Hepatocyte (in vitro differentiated cells): Measurements from ENCODE around the gene CELSR1. TPM values are rescaled to one million over a fixed set of nuclear protein-coding genes. Genes with fewer than 3 reads are reported as not detected.

Experiments
- DNase-seq: peaks from one replicate; pipeline ENCODE4 v3.0.0-alpha.2; 2016; ENCODE audit warnings: low spot score
- H2AFZ ChIP-seq: fragments of 200-600 bp; sonication (generic); 2 replicates; pipeline ENCODE4 v1.6.0; 2016; ENCODE audit warnings: antibody characterized with exemption, mild to moderate bottlenecking
- H3K27ac ChIP-seq: fragments of 200-600 bp; sonication (generic); 2 replicates; pipeline ENCODE4 v1.5.1; 2016; ENCODE audit warnings: mild to moderate bottlenecking
- H3K27me3 ChIP-seq: fragments of 200-600 bp; sonication (generic); 2 replicates; pipeline ENCODE4 v1.6.1; 2016
- H3K36me3 ChIP-seq: fragments of 200-600 bp; sonication (generic); replicated peaks from 2 replicates; pipeline ENCODE4 v1.5.1; 2016; ENCODE audit warnings: low read depth; ENCODE audit not compliant: insufficient read depth
- H3K4me1 ChIP-seq: fragments of 200-600 bp; sonication (generic); 2 replicates; pipeline ENCODE4 v1.5.1; 2016; ENCODE audit warnings: mild to moderate bottlenecking, moderate library complexity; ENCODE audit not compliant: insufficient read depth
- H3K4me2 ChIP-seq: fragments of 200-600 bp; sonication (generic); 2 replicates; pipeline ENCODE4 v1.6.0; 2016
- H3K4me3 ChIP-seq: fragments of 200-600 bp; sonication (generic); 2 replicates; pipeline ENCODE4 v1.5.1; 2016; ENCODE audit warnings: mild to moderate bottlenecking
- H3K79me2 ChIP-seq: fragments of 200-600 bp; sonication (generic); 2 replicates; pipeline ENCODE4 v1.6.0; 2017; ENCODE audit warnings: mild to moderate bottlenecking
- H3K9me2 ChIP-seq: fragments of 200-600 bp; sonication (generic); replicated peaks from 2 replicates; pipeline ENCODE4 v1.6.0; 2017; ENCODE audit warnings: mild to moderate bottlenecking; ENCODE audit not compliant: insufficient read depth
- H3K9me3 ChIP-seq: fragments of 200-600 bp; sonication (generic); 2 replicates; pipeline ENCODE4 v1.5.1; 2016; ENCODE audit warnings: low read depth, mild to moderate bottlenecking
- H4K20me1 ChIP-seq: fragments of 200-600 bp; sonication (generic); 2 replicates; pipeline ENCODE4 v1.6.0; 2016; ENCODE audit warnings: mild to moderate bottlenecking; ENCODE audit not compliant: insufficient read depth, poor library complexity, severe bottlenecking
- EZH2 ChIP-seq: fragments of 200-600 bp; sonication (generic); IDR thresholded peaks from 2 replicates; pipeline ENCODE4 v1.6.1; 2016; ENCODE audit warnings: antibody characterized with exemption, mild to moderate bottlenecking, borderline replicate concordance
- EZH2phosphoT487 ChIP-seq: fragments of 200-600 bp; sonication (generic); IDR thresholded peaks from one replicate; pipeline ENCODE4 v1.6.1; 2018; ENCODE audit warnings: antibody characterized with exemption, mild to moderate bottlenecking, low read depth, moderate library complexity; ENCODE audit not compliant: unreplicated experiment, severe bottlenecking
- WGBS: methylation state at CpG from one replicate; pipeline ENCODE4 v1.1.6; 2016; ENCODE audit warnings: low lambda C conversion rate; ENCODE audit errors: missing lambda C conversion rate; 5-methylcytosine and 5-hydroxymethylcytosine counted together
- polyA plus RNA-seq: library from polyadenylated mRNA; unstranded; fragments of >200 nt; fragmentation: Nextera tagmentation; extraction: Ambion mirVana; gene quantifications from 2 replicates; pipeline ENCODE4 v1.2.1, GENCODE V29; 2016
- total RNA-seq: library from RNA; depleted of rRNA; stranded (reverse); fragments of >200 nt; gene quantifications from 2 replicates; pipeline ENCODE4 v1.2.3, GENCODE V29; 2014
- TF ChIP-seq, protein P1 (sequence below): fragments of 200-600 bp; sonication (generic); IDR thresholded peaks from 2 replicates; pipeline ENCODE4 v1.5.1; 2016; ENCODE audit warnings: antibody characterized with exemption, mild to moderate bottlenecking; ENCODE audit not compliant: poor library complexity

The CELSR1 gene
- total and polyA plus RNA-seq, 2 experiments from 2014 or later, result 3.0 to 8.7 TPM

DNA sequence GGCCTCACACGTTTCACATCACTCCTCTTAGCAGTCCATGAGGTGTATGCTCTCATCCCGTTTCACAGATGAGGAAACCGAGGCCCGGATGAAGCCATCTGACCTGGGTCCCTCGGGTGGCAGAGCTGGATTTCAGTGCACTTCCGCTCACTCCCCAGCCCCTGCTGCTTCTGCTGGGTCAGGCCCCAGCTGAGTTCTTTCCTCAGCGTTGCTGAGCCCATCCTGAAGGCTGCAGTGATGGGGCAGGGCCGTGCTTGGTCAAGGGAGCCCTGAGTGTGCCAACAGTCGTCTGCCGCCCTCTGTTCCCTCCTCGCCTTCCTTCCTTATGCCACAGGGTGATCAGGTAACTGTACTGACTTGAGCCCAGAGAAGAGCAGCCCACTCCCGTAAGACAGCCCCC is 189.8 kb downstream of the CELSR1 start:
- H3K27ac ChIP-seq, result no peak overlapping the region
- H3K9me3 ChIP-seq, result no peaks in the 10 kb centered on the region
- H3K79me2 ChIP-seq, result no peaks in the 10 kb centered on the region
- H4K20me1 ChIP-seq, result no peaks in the 10 kb centered on the region
- no peaks in the 10 kb centered on the region for H3K27me3 ChIP-seq
- TF ChIP-seq, protein P1, sequence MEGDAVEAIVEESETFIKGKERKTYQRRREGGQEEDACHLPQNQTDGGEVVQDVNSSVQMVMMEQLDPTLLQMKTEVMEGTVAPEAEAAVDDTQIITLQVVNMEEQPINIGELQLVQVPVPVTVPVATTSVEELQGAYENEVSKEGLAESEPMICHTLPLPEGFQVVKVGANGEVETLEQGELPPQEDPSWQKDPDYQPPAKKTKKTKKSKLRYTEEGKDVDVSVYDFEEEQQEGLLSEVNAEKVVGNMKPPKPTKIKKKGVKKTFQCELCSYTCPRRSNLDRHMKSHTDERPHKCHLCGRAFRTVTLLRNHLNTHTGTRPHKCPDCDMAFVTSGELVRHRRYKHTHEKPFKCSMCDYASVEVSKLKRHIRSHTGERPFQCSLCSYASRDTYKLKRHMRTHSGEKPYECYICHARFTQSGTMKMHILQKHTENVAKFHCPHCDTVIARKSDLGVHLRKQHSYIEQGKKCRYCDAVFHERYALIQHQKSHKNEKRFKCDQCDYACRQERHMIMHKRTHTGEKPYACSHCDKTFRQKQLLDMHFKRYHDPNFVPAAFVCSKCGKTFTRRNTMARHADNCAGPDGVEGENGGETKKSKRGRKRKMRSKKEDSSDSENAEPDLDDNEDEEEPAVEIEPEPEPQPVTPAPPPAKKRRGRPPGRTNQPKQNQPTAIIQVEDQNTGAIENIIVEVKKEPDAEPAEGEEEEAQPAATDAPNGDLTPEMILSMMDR, result no peak
- TF ChIP-seq EZH2 (no peak), EZH2phosphoT487 (no peak)
- no peak overlapping the region for H3K4me2 ChIP-seq
- no peaks in the 10 kb centered on the region for H3K36me3 ChIP-seq
- no peaks in the 10 kb centered on the region for H3K4me1 ChIP-seq
- H2AFZ ChIP-seq, result no peak overlapping the region
- H3K4me3 ChIP-seq, result no peak overlapping the region
- DNase-seq, result no peak
- no peaks in the 10 kb centered on the region for H3K9me2 ChIP-seq
- WGBS, result 98% methylated on average over 12 of the region's 12 CpGs

DNA sequence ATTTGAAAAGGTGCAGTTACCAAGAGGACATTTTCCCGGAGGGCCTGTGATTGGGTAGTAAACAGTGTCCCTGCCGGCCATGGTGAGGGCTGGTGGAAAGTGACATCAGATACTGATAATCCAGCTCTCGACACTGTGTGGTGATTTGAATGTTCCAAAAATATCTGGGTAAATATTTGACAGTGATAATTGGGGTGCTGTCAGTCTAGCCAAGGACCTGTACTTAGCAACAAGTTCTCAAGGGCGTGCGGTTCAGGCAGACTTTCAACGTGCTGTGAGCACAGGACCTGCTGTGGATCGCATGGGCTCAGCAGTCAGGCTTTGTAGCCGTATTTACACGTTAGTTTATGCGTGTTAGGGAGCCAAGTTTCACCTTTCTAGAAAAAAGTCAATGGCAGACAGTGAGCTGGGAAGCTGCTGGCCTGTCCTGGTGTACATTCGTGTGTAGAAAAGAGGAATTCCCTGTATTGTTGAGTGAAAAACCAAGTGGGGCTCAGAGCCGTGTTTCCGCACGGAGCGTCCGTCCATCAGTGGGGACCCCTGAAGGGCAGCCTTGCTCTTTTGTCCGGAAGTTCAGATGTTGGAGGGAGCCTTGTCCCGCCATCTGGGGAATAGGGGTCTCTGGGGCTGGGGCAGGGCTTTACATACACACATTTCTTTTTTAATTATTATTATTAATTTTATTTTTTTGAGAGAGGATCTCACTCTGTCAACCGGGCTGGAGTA is 190.6 kb downstream of the CELSR1 start:
- no peaks in the 10 kb centered on the region for H3K79me2 ChIP-seq
- no peaks in the 10 kb centered on the region for H4K20me1 ChIP-seq
- no peak for DNase-seq
- no peak overlapping the region for H3K27ac ChIP-seq
- H3K4me2 ChIP-seq, result no peak overlapping the region
- 87% methylated on average over 19 of the region's 19 CpGs for WGBS
- no peaks in the 10 kb centered on the region for H3K36me3 ChIP-seq
- H3K4me3 ChIP-seq, result no peak overlapping the region
- H3K9me2 ChIP-seq, result no peaks in the 10 kb centered on the region
- H3K27me3 ChIP-seq, result no peaks in the 10 kb centered on the region
- no peaks in the 10 kb centered on the region for H3K9me3 ChIP-seq
- H2AFZ ChIP-seq, result no peak overlapping the region
- H3K4me1 ChIP-seq, result no peaks in the 10 kb centered on the region
- TF ChIP-seq, protein P1, result no peak
- TF ChIP-seq EZH2phosphoT487 (no peak), EZH2 (no peak)

DNA sequence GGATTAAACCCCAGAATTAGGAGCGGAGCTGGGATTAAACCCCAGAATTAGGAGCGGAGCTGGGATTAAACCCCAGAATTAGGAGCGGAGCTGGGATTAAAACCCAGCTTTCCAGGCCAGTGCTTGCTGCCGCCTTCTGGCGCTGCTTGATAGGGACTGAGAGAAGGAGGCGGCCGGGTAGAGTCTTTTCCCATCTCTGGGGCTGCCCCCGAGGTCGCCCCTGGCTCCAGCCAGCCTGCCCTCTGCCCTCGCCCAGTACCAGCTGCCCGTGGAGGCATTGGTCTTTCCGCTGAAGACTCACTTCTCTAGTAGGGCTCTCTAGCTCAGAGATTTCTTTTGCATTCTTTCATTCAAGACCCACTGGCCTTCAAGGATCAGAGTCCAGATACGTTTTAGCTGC is 196.7 kb downstream of the CELSR1 start:
- peaks cover 6% of the 10 kb centered on the region for H4K20me1 ChIP-seq

More for the DNA sequence above, 196.7 kb downstream of the CELSR1 start:
- no peaks in the 10 kb centered on the region for H3K9me2 ChIP-seq
- H3K36me3 ChIP-seq, result no peaks in the 10 kb centered on the region
- H3K4me1 ChIP-seq, result peaks cover 8% of the 10 kb centered on the region
- TF ChIP-seq EZH2phosphoT487 (no peak), EZH2 (no peak)
- TF ChIP-seq, protein P1, result no peak
- no peak overlapping the region for H3K27ac ChIP-seq
- no peaks in the 10 kb centered on the region for H3K9me3 ChIP-seq
- 93% methylated on average over 12 of the region's 13 CpGs for WGBS
- no peaks in the 10 kb centered on the region for H3K27me3 ChIP-seq
- H2AFZ ChIP-seq, result no peak overlapping the region
- peaks cover 46% of the 10 kb centered on the region for H3K79me2 ChIP-seq
- no peak overlapping the region for H3K4me3 ChIP-seq
- no peak overlapping the region for H3K4me2 ChIP-seq
- no peak for DNase-seq
